GM19395 (cell line): ENCODE results near the gene TRIM26.

Source experiments
- ATAC-seq: cut with Tn5 transposase; IDR thresholded peaks from one replicate; pipeline ENCODE4 v1.9.1; 2021; ENCODE audit warnings: mild to moderate bottlenecking, moderate library complexity; ENCODE audit not compliant: unreplicated experiment

TRIM26 gene

DNA sequence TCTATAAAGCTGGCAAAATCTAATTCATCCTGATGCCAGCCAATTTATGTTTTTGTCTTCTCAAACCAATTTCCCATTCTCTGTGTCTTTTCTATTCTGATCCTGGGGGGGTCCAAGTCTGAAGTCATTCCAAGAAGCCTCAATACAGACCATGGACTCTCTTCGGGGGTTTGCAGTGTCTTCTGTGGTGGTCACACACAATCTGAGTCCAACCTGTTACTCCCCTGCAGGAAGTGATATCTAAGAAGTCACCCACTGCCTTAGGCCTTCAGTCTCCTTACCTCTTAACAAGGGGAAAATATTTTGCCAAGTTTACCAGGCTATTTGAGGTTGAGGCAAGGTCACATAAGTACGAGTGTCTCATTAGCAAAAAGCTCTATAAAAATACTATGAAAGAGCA lies 1.9 kb downstream of the TRIM26 start:
- ATAC-seq = no peak

DNA sequence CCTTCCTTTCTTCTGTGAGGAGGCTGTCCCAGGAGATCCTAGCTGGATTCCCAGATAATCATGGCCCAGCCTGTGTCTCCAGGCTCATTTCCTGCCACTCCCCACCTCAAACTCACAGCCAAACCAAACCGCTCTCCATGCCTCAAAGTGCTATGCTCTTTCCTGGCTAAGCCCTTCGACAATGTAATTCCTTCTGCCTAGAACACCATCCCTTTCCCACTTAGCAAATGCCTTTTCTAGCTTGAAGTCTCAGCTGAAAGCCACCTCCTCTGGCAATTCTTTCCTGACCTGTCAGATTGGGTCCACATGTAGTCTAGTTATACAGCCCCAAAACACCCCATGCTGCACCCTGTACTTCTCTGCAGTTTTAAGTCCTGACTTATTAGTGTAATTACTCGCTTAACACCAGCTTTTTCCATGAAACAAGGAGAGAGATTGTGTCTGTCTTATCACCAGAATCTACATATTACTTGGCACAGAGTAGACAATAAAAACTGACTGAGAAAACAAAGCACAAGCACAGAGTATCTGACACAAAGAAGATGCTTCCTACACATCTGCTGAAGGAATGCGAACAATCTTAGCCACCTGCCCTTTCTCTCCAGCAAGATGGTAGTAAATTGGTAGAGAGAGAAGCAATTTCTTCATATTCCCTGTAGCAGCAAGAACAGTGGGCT lies 5.4 kb downstream of the TRIM26 start:
- ATAC-seq = no peak

DNA sequence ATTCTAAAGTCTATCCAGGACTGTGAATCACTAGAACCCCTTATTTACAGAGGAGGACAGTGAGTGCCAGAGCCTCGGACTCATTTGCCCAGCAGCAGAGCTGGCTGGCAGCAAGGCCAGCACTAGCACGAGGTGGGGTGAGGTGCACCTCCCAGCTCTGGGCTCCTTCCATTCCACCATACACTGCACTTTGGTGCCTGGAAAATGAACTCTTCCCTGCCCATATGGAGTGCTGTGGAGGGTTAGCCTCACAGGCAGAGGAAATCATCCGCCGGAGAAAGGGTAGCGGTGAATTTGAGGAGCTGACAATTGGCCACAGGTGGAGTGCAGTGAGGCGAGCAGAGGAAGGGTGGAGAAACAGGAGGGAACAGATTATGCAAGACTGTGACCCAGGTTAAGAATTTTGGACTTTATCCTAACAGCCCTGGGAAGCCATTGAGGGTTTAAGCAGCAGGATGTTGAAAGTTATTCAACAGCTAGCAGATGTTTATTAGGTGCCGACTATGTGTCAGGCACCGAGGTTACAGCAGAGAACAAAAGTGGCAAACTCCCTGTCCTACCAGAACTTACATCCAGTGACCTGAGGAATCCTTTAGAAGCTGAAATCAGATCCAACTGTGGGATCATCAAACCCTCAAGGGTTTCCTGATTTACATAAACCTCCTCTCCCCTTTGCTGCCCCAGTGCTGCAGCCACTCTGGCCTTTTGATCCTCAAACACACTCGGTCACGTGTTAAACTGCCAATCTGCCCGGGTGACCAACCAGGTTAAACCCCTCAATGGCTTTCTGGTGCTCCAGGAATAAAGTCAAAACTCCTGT lies 6.2 kb downstream of the TRIM26 start:
- no peak for ATAC-seq

DNA sequence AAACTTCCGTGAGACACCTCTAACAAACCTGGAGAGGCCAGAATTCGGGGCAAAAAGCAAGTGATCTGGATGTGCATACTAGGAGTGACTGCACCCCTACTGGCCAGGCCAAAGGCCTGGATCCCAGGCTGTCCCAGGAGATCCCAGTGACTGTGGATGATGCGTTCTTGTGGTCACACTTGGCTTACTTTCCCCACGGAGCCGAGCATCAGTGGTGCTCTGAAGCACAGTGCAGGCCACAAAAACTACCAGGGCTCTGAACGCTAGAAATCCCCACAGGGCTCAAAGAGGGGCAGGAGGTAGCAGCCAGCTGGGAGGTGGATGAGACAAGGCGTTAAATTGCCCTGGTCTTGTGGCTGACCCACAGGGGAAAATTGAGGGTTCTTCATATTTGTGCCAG lies 7.1 kb downstream of the TRIM26 start:
- no peak for ATAC-seq

DNA sequence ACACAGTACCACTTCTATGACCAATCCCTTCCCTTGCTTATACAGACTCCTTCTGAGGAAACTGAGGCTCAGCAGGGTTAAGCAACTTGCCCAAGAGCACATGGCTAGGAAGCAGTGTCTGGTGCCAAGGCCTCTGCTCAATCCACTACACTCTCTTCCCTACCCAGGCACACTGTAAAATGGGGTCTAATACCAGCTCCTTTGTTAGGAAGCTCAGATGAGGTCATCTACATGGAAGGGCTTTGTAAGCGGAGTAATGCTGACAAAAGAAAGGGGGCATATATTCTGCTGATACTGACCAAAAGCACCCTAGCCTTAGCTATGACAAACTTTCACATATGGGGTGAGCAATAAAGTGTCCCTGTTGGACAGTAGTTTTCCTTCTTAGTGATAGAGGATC lies 9.1 kb downstream of the TRIM26 start:
- ATAC-seq = no peak

DNA sequence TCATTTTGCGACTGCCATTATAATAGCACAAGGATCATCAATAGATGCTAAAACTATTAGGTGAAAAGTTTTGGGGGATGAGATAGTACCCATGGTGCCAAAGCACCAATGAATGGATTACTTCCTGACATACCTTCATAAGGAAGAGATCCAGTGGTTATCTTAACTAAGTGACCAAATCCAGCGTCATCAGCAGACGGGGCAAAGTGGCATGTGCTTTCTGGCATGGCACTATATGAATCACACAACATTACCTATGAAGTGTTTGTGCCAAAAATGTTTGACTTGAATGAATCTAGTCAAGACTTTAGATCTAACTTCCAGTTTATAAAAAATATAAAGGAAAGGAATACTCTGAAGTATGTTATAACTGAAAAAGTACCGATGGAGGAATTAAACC lies 10.8 kb downstream of the TRIM26 start:
- no peak for ATAC-seq

DNA sequence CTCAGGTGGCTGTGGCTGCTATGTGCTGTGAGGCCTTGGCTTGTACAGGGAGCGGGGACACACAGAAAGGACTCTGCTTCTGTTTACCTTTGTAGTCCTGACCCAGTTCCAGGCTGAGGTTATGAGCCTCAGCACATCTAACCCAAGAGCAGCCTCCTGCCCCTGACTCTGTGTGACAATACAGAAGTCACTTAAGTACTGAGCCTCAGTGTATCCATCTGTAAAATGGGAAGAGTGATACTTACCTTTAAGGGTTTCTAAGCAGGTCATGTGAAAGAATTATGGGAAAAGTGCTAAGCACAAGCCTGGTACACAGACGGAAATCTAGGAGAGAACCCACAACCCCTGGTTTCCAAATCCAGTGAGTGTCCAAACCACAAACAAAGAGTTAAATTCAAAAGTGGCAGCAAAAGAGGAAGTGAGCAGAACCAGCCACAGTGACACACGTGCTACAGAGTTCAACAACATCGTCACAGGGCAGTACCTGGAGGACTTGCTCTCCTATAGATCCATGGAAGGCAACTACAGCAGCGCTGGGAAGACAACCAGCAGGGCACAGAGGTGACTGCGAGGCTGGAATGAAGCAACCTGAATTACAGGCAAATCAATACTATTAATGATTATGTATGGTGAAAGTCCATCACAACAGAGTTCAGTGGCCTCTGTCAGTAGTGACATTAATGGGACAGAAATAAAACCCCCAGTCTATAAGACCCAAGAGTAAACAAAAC lies 12.5 kb downstream of the TRIM26 start:
- ATAC-seq = peak; percentile 84

DNA sequence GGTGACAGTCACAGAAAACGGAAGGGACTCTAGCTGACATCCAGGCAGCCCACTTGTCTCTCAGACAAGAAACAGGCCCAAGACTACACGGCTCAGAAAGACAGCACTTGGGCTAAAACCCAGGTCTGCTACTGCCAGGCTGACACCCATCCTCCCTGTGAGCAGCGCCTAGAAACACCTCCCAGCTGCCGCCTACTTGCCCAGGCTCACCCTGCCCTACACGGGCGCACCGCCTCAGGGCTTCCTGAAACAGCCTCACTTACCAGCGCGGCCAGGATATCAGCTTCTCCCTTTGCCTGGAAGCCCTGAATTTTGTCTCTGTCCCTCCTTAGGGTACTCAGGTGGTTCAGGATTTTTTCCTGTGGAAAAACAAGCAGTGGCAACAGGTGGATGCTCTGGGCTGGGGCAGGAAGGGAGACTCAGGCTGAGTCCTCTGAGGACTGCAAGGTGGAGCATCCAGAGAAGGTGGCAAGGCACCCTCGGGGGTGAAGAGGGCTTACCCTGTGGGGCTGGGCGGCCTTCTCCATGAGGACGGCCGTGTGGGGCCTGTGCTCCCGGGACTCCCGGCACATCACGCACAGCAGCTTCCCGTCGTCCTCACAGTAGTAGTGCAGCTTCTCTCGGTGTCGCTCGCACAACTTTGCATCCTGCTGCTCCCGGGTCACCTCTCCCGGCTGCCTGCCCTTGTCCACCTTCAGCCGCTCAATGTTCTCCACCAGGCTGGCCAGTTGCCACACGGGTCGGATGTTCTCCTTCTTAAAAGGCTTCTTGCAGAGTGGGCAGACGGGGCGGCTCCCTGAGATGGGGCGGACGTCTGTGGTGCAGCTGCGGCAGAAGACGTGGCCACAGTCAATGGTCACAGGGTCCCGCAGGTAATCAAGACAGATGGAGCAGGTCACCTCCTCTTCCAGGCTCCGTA lies 14.8 kb downstream of the TRIM26 start:
- no peak for ATAC-seq

DNA sequence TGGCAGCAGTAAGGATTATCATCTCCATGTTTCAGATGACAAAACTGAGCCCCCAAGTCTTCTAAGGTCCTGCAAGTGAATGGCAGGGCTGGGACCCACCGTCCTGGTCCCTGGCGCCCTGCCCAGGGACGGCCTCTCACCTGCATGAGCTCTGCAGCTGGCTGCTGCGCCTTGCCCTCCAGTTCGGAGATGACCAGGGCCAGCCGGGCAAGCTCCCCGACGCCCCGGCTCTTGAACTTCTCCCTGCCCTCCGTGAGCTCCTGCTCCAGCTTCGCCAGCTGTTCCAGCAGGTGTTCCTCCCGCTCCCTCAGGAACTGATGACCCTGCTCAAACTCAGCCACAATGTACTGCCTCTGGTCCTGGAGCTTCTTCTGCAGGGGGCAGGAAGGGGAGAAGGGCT lies 16.8 kb downstream of the TRIM26 start:
- ATAC-seq = no peak

DNA sequence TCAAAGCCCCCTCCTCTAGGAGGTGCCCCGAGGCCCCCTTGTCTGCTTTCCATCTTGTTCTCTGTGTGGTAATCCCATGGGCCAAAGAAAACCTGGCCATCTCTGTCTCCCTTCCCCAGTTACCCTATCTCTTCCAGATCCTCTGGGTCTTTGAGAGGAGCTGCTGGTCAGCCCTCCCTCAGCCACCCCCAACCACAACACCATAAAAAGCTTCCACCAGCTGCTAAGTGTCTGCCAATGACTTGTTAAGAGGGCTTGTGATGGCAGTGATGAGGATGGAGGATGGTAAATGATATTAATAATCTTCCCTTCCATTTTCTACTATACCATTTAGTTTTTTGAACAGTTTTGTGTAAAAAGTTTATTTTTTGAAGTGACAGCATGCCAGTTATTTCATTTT lies 17.3 kb downstream of the TRIM26 start:
- no peak for ATAC-seq

DNA sequence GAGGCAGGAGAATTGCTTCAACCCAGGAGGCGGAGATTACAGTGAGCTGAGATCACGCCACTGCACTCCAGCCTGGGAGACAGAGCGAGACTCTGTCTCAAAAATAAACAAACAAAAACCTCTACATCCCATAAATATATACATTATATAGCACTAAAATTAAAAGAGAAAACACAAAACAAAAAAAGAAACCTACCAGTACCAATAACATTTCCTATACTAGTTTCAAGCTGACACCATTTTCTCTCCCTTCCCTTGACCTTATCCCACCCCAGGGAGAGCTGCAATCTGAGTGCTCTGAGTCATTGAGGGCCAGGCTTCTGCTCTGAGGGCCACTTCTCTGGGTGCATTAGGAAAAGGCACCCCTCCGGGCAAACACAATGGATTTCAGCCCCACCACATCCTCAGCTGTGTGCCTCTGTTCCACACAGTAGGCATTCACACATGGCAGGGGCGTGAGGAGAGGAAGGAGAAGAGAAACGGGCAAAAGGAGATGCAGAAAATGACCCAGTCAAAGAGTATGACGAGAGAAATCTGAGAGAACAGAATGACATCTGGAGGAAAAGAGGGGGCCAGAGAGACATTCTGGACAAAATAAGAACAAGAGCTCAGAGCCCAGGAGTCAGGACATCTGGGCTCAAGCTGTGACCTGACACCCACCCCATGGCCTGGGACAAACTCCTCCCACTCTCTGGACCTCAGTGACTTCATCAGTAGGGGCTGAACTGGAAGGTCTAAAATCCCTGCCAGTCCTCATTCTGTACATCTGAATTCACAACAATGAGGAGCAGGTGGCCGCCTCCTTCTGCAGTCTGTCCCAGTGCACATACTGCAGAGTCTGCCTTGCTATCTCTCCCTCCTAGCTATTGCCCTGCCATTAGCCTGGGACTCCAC lies 18.2 kb downstream of the TRIM26 start:
- no peak for ATAC-seq

DNA sequence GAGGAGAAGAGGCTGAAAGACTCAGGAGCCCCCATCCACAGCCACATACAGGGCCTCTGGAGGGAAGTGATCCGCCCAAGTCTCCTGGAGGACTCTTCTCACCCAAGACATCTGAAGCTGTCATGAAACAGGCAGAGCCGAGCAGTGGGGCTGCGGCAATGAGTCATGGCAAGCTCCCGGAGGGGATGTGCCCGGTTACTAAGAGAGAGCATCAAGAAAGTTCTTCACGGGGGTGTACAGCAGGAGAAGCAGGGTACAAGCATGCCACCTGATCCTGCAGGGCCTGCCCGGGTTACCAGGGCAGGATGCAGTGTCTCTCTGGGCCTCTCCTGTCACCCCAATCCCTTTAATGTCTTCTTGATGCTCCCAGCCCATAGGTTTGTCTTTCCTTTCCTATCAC lies 21.1 kb downstream of the TRIM26 start:
- ATAC-seq = no peak

DNA sequence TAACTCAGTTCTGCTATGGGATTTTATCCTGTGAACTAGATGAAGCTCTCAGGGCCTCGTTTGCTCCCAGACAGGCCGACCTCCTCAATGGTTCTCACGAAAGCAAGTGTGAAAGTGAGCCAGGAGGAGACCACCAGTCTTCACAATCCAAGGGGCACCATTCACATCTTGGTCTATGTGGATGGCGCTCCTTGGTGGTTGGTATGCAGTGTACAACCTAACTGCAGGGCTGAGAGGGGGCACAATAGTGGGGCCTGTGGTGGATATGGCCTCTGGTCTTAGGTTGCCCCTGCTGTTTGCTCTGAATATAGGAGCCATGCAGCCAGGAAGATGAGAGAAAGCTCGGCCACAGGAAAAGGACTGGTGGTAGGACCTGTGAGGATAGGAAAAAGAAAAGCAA lies 24.7 kb downstream of the TRIM26 start:
- ATAC-seq = no peak

DNA sequence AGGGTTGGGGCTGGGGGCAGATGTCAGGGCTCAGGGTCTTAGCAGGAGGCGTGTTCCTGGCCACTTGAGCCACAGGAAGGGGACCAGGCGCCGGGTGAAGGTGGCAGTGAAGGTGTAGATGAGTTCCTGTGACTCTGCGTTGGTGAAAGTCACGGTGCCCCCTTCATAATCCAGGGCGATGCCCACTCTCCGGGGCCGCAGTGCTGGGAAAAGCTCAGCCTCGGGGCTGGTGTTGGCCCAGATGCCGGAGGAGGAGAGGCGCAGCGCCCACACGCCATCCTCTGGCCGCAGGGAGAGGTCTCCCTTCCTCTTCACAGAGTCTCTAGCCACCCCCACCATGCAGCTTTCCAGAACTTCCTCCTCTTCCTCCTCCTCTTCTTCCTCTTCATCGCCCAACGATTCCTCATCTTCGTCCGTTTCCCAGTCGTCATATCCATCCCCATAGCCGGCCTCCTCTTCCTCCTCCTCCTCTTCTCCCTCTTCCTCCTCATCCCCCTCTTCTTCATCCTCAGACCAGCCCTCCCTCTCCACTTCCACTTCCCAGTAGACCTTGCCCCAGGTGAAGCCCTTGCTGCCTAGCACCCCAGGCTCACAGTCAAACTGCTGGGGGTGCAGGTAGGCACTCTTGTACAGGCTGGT lies 27.2 kb downstream of the TRIM26 start:
- ATAC-seq = no peak

DNA sequence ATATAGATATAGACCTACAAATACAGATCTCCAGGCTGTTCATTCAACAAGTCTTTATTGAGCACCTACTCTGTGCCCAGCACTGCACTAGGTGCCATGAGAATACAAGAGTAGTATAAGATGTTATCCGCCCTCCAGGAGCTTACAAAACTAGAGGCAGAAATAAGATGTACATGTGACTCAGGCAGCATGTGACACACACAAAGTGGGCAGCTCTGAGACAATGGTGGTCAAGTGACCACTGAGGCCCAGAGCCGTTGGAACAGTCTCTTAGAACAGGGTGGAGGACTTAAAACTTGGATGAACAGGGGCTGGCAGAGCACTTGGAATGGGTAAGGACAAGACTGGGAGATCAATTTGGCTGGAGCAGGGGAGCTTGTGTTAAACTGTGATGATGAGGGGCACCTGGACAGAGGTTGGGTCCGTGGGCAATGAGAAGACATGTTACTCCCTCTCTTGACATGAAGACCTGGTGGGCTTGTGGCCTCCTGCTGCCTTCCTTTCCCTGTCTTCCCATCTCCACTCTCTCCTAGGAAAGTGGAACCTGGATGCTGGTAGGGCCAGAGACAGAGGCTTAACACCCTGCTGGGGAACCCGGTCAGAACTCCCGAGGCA lies 28.7 kb downstream of the TRIM26 start:
- no peak for ATAC-seq

DNA sequence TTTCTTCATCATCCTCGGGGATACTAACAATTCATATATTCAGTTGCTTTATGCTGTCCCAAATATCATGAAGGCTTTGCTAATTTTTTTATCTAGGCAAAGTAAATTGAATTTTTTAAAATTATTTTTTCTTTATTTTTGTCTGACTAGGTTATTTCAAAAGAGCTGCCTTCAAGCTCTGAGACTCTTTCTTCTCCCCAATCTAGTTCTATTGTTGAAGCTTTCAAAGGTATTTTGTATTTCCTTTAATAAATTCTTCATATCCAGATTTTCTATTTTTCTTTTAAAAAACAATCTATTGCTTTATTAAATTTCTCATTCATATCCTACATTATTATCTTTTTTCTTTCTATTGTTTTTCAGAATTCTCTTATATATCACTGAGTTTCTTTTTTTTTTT lies 33.1 kb downstream of the TRIM26 start:
- ATAC-seq = no peak

DNA sequence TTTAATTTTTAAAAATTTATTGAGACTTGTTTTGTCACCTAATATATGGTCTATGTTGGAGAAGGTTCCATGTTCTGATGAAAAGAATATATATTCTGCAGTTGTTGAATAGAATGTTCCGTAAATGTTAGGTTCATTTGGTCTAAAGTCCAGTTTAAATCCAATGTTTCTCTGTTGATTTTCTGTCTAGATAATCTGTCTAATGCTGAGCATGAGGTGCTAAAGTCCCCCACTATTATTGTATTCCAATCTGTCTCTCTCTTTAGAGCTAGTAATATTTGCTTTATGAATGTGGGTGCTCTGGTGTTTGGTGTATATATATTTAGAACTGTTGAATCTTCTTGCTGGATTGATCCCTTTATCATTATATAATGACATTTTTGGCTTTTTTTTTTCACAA lies 34.4 kb downstream of the TRIM26 start:
- ATAC-seq = no peak

DNA sequence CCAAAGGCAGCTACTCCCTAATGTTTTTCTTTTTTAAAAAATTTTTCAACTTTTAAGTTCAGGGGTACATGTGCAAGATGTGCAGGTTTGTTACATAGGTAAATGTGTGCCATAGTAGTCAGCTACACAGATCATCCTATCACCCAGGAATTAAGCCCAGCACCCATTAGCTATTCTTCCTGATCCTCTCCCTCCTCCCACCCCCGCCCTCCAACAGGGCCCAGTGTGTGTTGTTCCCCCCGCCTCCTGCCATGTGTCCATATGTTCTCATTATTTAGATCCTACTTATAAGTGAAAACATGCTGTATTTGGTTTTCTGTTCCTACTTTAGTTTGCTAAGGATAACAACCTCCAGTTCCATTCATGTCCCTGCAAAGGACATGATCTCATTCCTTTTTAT lies 37.4 kb downstream of the TRIM26 start:
- no peak for ATAC-seq

DNA sequence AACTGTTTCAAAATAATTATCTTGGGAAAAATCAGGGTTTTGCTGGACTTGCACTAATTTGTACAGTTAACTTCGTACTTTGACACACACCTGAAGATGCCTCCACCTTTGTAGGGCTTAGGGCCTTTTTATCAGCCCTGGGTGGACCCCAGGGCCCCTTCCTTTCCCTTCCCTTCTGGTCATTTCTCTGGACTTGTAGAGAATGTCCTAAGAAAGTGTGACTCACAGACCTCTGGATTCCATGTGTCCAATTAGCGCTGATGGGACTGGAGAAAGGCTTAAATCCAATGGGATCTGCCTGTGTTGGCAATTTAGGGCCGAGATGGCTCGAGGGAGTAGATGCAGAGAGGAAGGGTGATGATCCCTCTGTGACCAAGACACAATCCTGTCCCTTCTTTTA lies 40.5 kb downstream of the TRIM26 start:
- ATAC-seq = no peak
